SK-N-SH (cell line): Measurements from ENCODE around the gene UBE2E2. TPM values are rescaled to one million over a fixed set of nuclear protein-coding genes. Genes with fewer than 3 reads are reported as not detected.

ENCODE experiments used
- CTCF ChIA-PET: fragments of 300-600, 350-600 bp; formaldehyde crosslinking; extraction: SDS; loops from one replicate; lab custom pipeline; 2021; lab: Yijun Ruan, JAX
- POLR2A ChIA-PET: fragments of 350-600 bp; sonication (Branson Sonifier 250); formaldehyde crosslinking; extraction: SDS; loops from one replicate; lab custom pipeline; 2020; ENCODE audit warnings: antibody characterized with exemption, inconsistent platforms; lab: Yijun Ruan, JAX
- DNase-seq: peaks from one replicate; pipeline ENCODE4 v3.0.0; 2012
- H2AFZ ChIP-seq: fragments of 200-600 bp; sonication (generic); 2 replicates; pipeline ENCODE4 v1.8.1; 2016; ENCODE audit warnings: antibody characterized with exemption, mild to moderate bottlenecking, low read depth
- H3F3A ChIP-seq: fragments of 200-600 bp; sonication (generic); replicated peaks from 2 replicates; pipeline ENCODE3; 2016; ENCODE audit warnings: antibody characterized with exemption, mild to moderate bottlenecking; ENCODE audit not compliant: insufficient read depth
- H3K27ac ChIP-seq, 2 experiments: fragments of 200-500 bp in 1 of 2; fragments of 200-600 bp in 1 of 2; sonication (Bioruptor generic) in 1 of 2; sonication (generic), shearing (Covaris generic) in 1 of 2; 2 replicates each; pipeline versions ENCODE4 v1.5.1 to v1.6.1; 2014 to 2016; ENCODE audit warnings: low read depth in 2 of 2, inconsistent platforms in 1 of 2, low read length in 1 of 2, mild to moderate bottlenecking in 1 of 2, mixed read lengths in 1 of 2
- H3K27me3 ChIP-seq: fragments of 200-600 bp; sonication (generic), shearing (Covaris generic); 2 replicates; pipeline ENCODE4 v1.6.1; 2016; ENCODE audit warnings: mixed run types; ENCODE audit not compliant: insufficient read depth
- H3K36me3 ChIP-seq, 2 experiments: fragments of 200-500 bp in 1 of 2; fragments of 200-600 bp in 1 of 2; sonication (Bioruptor generic) in 1 of 2; sonication (generic) in 1 of 2; replicated peaks in 1 of 2; 2 replicates each; pipeline versions ENCODE3 to v1.5.1; 2014 to 2016; ENCODE audit warnings: low read length in 1 of 2, mild to moderate bottlenecking in 1 of 2; ENCODE audit not compliant: insufficient read depth in 2 of 2, control insufficient read depth in 1 of 2
- H3K4me1 ChIP-seq, 2 experiments: fragments of 200-500 bp in 1 of 2; fragments of 200-600 bp in 1 of 2; sonication (Bioruptor generic) in 1 of 2; sonication (generic), shearing (Covaris generic) in 1 of 2; 2 replicates each; pipeline versions ENCODE4 v1.5.1 to v1.6.1; 2014 to 2016; ENCODE audit warnings: low read depth in 1 of 2, low read length in 1 of 2, mixed run types in 1 of 2; ENCODE audit not compliant: insufficient read depth in 2 of 2, control insufficient read depth in 1 of 2
- H3K4me2 ChIP-seq: fragments of 200-600 bp; sonication (generic), shearing (Covaris generic); 2 replicates; pipeline ENCODE4 v1.6.1; 2017; ENCODE audit warnings: mixed run types
- H3K4me3 ChIP-seq, 2 experiments: fragments of 200-500 bp in 1 of 2; fragments of 200-600 bp in 1 of 2; sonication (Bioruptor generic) in 1 of 2; sonication (generic), shearing (Covaris generic) in 1 of 2; 2 replicates each; pipeline versions ENCODE4 v1.5.1 to v1.8.1; 2014 to 2016; ENCODE audit warnings: low read depth in 2 of 2, inconsistent platforms in 1 of 2, low read length in 1 of 2, mild to moderate bottlenecking in 1 of 2, mixed read lengths in 1 of 2, moderate library complexity in 1 of 2
- H3K79me2 ChIP-seq: fragments of 200-600 bp; sonication (generic); 2 replicates; pipeline ENCODE4 v1.8.1; 2017; ENCODE audit warnings: mild to moderate bottlenecking; ENCODE audit not compliant: insufficient read depth
- H3K9ac ChIP-seq: fragments of 200-600 bp; sonication (generic); 2 replicates; pipeline ENCODE4 v1.6.1; 2017; ENCODE audit warnings: mixed run types
- H3K9me2 ChIP-seq: fragments of 200-600 bp; sonication (generic); 2 replicates; pipeline ENCODE4 v1.6.1; 2017; ENCODE audit warnings: mixed run types
- H3K9me3 ChIP-seq: fragments of 200-600 bp; sonication (generic); 2 replicates; pipeline ENCODE4 v1.6.1; 2017; ENCODE audit warnings: mixed run types, mild to moderate bottlenecking, moderate library complexity
- H4K20me1 ChIP-seq: fragments of 200-600 bp; sonication (generic); 2 replicates; pipeline ENCODE4 v1.6.1; 2017; ENCODE audit warnings: mild to moderate bottlenecking, mixed run types; ENCODE audit not compliant: insufficient read depth
- ELF1 ChIP-seq: IDR thresholded peaks from 2 replicates; pipeline ENCODE4 v1.4.0; 2012
- EP300 ChIP-seq, 2 experiments: IDR thresholded peaks; 2 replicates each; pipeline versions ENCODE4 v1.4.0 to v1.6.1; 2012; ENCODE audit warnings: borderline replicate concordance in 1 of 2, low read depth in 1 of 2, low read length in 1 of 2
- EZH2phosphoT487 ChIP-seq: fragments of 200-600 bp; sonication (generic); IDR thresholded peaks from 2 replicates; pipeline ENCODE4 v1.6.1; 2017; ENCODE audit warnings: low read depth, mixed run types, mild to moderate bottlenecking, antibody characterized with exemption, moderate library complexity, borderline replicate concordance
- FOSL2 ChIP-seq: IDR thresholded peaks from 2 replicates; pipeline ENCODE4 v1.4.0; 2012; ENCODE audit warnings: low read depth, mild to moderate bottlenecking, moderate library complexity, borderline replicate concordance
- FOXJ3 ChIP-seq: sonication (generic); formaldehyde crosslinking; IDR thresholded peaks from 2 replicates; pipeline ENCODE4 v1.5.1; 2020; ENCODE audit warnings: mild to moderate bottlenecking, missing genetic modification reagents
- FOXM1 ChIP-seq: IDR thresholded peaks from 2 replicates; pipeline ENCODE4 v1.4.0; 2012; ENCODE audit warnings: low read depth, mild to moderate bottlenecking
- GATA2 ChIP-seq: sonication (generic); formaldehyde crosslinking; IDR thresholded peaks from 2 replicates; pipeline ENCODE4 v1.5.0; 2020; ENCODE audit warnings: mild to moderate bottlenecking, missing genetic modification reagents
- JUND ChIP-seq: IDR thresholded peaks from 2 replicates; pipeline ENCODE4 v1.4.0; 2012
- MEF2A ChIP-seq: IDR thresholded peaks from 2 replicates; pipeline ENCODE4 v1.4.0; 2012; ENCODE audit warnings: low read depth, borderline replicate concordance
- POLR2AphosphoS5 ChIP-seq: IDR thresholded peaks from 2 replicates; pipeline ENCODE4 v1.6.1; 2012; ENCODE audit warnings: low read depth, low read length
- RCOR1 ChIP-seq: fragments of 150-350 bp; IDR thresholded peaks from 2 replicates; pipeline ENCODE4 v1.6.1; 2017; ENCODE audit warnings: antibody characterized with exemption, low read length
- REST ChIP-seq: IDR thresholded peaks from 2 replicates; pipeline ENCODE4 v1.6.1; 2012; ENCODE audit warnings: mild to moderate bottlenecking, low read depth, low read length, moderate library complexity
- RFX5 ChIP-seq: IDR thresholded peaks from 2 replicates; pipeline ENCODE4 v1.6.1; 2012; ENCODE audit warnings: mild to moderate bottlenecking, improper control_type of control experiment, low read length
- SIN3A ChIP-seq: IDR thresholded peaks from 2 replicates; pipeline ENCODE4 v1.6.1; 2012; ENCODE audit warnings: low read depth, mild to moderate bottlenecking, low read length, moderate library complexity, borderline replicate concordance
- SMC3 ChIP-seq: IDR thresholded peaks from 2 replicates; pipeline ENCODE4 v1.6.1; 2012; ENCODE audit warnings: low read depth, low read length, improper control_type of control experiment
- YY1 ChIP-seq: IDR thresholded peaks from 2 replicates; pipeline ENCODE4 v1.4.0; 2012; ENCODE audit warnings: low read depth, mild to moderate bottlenecking
- WGBS: methylation state at CpG from one replicate; pipeline ENCODE4 v1.1.6; 2017; ENCODE audit warnings: low lambda C conversion rate; 5-methylcytosine and 5-hydroxymethylcytosine counted together
- polyA plus RNA-seq, 3 experiments: library from polyadenylated mRNA; depleted of rRNA; stranded (reverse); fragments of >200 nt; gene quantifications; 2 replicates each; pipeline ENCODE4 v1.2.3, GENCODE V29; 2012
- TF ChIP-seq, protein P1 (sequence below): IDR thresholded peaks from 2 replicates; pipeline ENCODE4 v1.4.0; 2012; ENCODE audit warnings: low read depth
- TF ChIP-seq, protein P2 (sequence below): IDR thresholded peaks from 2 replicates; pipeline ENCODE4 v1.4.0; 2012; ENCODE audit warnings: low read depth, borderline replicate concordance
- TF ChIP-seq, protein P3 (sequence below): fragments of 200-600 bp; sonication (generic); IDR thresholded peaks from 2 replicates; pipeline ENCODE4 v1.6.1; 2017; ENCODE audit warnings: antibody characterized with exemption, mild to moderate bottlenecking, moderate library complexity

UBE2E2 gene
- polyA plus RNA-seq, 1 of the 3 experiments (the other 2 are of a cell fraction), result 46.4 TPM

DNA sequence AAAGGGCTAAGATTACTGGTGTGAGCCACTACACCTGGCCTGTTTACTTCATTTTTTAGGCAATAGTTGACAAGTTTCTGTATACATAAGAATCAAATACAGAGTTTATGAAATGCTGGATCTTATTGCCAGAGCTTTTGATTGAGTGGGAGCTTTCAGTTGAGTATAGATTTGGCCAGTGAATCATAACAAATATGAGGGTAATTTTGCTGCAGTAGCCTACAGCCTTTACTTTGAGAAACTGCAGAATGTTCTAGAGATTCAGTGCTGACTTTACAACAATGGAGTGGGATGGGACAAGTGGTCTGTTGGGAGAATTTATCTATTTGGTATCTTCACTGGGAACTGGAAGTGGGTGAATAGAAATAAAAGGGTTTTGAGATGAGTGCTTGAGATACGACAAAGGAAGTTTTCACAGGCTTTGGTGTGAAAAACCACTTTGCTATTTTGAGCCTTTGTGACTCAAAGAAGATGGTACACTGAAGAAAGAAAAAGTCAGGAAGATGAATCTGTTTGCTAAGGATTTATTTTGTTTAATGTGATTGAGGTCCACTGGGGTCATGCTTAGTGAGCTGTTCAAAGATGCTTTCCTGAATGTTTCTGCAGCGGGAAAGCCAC, 227.8 kb downstream of the UBE2E2 start (continued):
- TF ChIP-seq REST (no peak), EP300 (IDR thresholded peaks at IDR 0.05; ENCODE audit: borderline replicate concordance in 1 of 2, low read depth in 1 of 2, low read length in 1 of 2) (no peak)

GRCh38 chr3:23431764-23432163, 228.6 kb downstream of the UBE2E2 start:
- Histone ChIP-seq H3K9ac (no peak overlapping the region), H3K27ac (no peak overlapping the region), H3K4me1 (no peaks in the 10 kb centered on the region; a peak in 1 of 4 replicates), H3K36me3 (no peaks in the 10 kb centered on the region), H3F3A (peaks cover 7% of the 10 kb centered on the region), H3K9me3 (no peaks in the 10 kb centered on the region), H3K79me2 (peaks cover 8% of the 10 kb centered on the region; the same call in 1 of the 2 replicates), H3K27me3 (no peaks in the 10 kb centered on the region), H3K9me2 (0 out of 2 replicates have a peak, but pooled peaks cover 3% of the 10 kb centered on the region), H3K4me3 (no peak overlapping the region), H3K4me2 (no peak overlapping the region), H4K20me1 (no peaks in the 10 kb centered on the region), H2AFZ (no peak overlapping the region)
- WGBS, result 61% methylated on average over 3 of the region's 3 CpGs
- CTCF ChIA-PET, result interaction anchor here (1.1 kb wide), 1 partner anchor 26 kb away, joined by 3 read pairs; no protein-coding TSS in a partner anchor
- DNase-seq, result no peak
- TF ChIP-seq EZH2phosphoT487, result no peak
- TF ChIP-seq POLR2AphosphoS5, result no peak
- TF ChIP-seq FOSL2, result peak; percentile 7; the same call in 1 of the 2 replicates
- TF ChIP-seq SIN3A, result no peak
- TF ChIP-seq, protein P1, sequence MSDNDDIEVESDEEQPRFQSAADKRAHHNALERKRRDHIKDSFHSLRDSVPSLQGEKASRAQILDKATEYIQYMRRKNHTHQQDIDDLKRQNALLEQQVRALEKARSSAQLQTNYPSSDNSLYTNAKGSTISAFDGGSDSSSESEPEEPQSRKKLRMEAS, result no peak
- no peak for TF ChIP-seq JUND
- POLR2A ChIA-PET, result no interaction called here

GRCh38 chr3:23435318-23435717, 232.2 kb downstream of the UBE2E2 start:
- no peak for DNase-seq
- Histone ChIP-seq H3K9me3 (no peaks in the 10 kb centered on the region), H3K27me3 (no peaks in the 10 kb centered on the region), H3K4me3 (no peak overlapping the region), H3K79me2 (peaks cover 8% of the 10 kb centered on the region; the same call in 1 of the 2 replicates), H3F3A (peaks cover 7% of the 10 kb centered on the region), H2AFZ (no peak overlapping the region), H3K4me2 (no peak overlapping the region), H3K4me1 (no peaks in the 10 kb centered on the region; a peak in 2 of 4 replicates), H4K20me1 (no peaks in the 10 kb centered on the region), H3K9me2 (0 out of 2 replicates have a peak, but pooled peaks cover 3% of the 10 kb centered on the region), H3K27ac (no peak overlapping the region), H3K9ac (no peak overlapping the region), H3K36me3 (no peaks in the 10 kb centered on the region)
- WGBS, result 88% methylated on average over 2 of the region's 2 CpGs
- ChIA-PET POLR2A (no interaction called here), CTCF (interaction anchor here (1.4 kb wide), 1 partner anchor 12 kb away, joined by 7 read pairs; no protein-coding TSS in a partner anchor)
- TF ChIP-seq SMC3 (no peak), ELF1 (no peak), FOXJ3 (no peak), JUND (no peak), MEF2A (no peak), GATA2 (no peak), FOXM1 (no peak), RCOR1 (no peak), YY1 (no peak), POLR2AphosphoS5 (no peak), RFX5 (no peak)
- TF ChIP-seq, protein P2, sequence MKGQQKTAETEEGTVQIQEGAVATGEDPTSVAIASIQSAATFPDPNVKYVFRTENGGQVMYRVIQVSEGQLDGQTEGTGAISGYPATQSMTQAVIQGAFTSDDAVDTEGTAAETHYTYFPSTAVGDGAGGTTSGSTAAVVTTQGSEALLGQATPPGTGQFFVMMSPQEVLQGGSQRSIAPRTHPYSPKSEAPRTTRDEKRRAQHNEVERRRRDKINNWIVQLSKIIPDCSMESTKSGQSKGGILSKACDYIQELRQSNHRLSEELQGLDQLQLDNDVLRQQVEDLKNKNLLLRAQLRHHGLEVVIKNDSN, result no peak
- TF ChIP-seq, protein P3, sequence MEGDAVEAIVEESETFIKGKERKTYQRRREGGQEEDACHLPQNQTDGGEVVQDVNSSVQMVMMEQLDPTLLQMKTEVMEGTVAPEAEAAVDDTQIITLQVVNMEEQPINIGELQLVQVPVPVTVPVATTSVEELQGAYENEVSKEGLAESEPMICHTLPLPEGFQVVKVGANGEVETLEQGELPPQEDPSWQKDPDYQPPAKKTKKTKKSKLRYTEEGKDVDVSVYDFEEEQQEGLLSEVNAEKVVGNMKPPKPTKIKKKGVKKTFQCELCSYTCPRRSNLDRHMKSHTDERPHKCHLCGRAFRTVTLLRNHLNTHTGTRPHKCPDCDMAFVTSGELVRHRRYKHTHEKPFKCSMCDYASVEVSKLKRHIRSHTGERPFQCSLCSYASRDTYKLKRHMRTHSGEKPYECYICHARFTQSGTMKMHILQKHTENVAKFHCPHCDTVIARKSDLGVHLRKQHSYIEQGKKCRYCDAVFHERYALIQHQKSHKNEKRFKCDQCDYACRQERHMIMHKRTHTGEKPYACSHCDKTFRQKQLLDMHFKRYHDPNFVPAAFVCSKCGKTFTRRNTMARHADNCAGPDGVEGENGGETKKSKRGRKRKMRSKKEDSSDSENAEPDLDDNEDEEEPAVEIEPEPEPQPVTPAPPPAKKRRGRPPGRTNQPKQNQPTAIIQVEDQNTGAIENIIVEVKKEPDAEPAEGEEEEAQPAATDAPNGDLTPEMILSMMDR, result no peak
